Nephron progenitor cell (in vitro differentiated cells): Measurements from ENCODE around the gene TTC34.
"Not testable (repeated sequence)": the region's sequence is repeated elsewhere in the genome, so short reads cannot be mapped to it uniquely, and the experiment has no call there.

Source experiments
- DNase-seq: peaks from one replicate; pipeline ENCODE4 v3.0.0; 2021
- H3K27ac Mint-ChIP-seq: 2 replicates; pipeline ENCODE4 v1.8.0; 2021; ENCODE audit warnings: mild to moderate bottlenecking, moderate library complexity, mixed read lengths
- H3K27me3 Mint-ChIP-seq: 2 replicates; pipeline ENCODE4 v1.8.0; 2021; ENCODE audit warnings: mild to moderate bottlenecking, low read depth, mixed read lengths; ENCODE audit not compliant: poor library complexity
- H3K36me3 Mint-ChIP-seq: 2 replicates; pipeline ENCODE4 v1.8.0; 2021; ENCODE audit warnings: low read depth, mixed read lengths
- H3K4me1 Mint-ChIP-seq: 2 replicates; pipeline ENCODE4 v1.8.0; 2021; ENCODE audit warnings: mixed read lengths
- H3K4me3 Mint-ChIP-seq: 2 replicates; pipeline ENCODE4 v1.8.0; 2021; ENCODE audit warnings: mild to moderate bottlenecking, moderate library complexity, mixed read lengths
- H3K9me3 Mint-ChIP-seq: 2 replicates; pipeline ENCODE4 v1.8.0; 2021; ENCODE audit warnings: mild to moderate bottlenecking, moderate library complexity, mixed read lengths
- TF ChIP-seq, protein P1 (sequence below): fragments of 200-600 bp; sonication (generic); IDR thresholded peaks from 2 replicates; pipeline ENCODE4 v1.5.0; 2021; ENCODE audit warnings: antibody characterized with exemption

The TTC34 gene

DNA sequence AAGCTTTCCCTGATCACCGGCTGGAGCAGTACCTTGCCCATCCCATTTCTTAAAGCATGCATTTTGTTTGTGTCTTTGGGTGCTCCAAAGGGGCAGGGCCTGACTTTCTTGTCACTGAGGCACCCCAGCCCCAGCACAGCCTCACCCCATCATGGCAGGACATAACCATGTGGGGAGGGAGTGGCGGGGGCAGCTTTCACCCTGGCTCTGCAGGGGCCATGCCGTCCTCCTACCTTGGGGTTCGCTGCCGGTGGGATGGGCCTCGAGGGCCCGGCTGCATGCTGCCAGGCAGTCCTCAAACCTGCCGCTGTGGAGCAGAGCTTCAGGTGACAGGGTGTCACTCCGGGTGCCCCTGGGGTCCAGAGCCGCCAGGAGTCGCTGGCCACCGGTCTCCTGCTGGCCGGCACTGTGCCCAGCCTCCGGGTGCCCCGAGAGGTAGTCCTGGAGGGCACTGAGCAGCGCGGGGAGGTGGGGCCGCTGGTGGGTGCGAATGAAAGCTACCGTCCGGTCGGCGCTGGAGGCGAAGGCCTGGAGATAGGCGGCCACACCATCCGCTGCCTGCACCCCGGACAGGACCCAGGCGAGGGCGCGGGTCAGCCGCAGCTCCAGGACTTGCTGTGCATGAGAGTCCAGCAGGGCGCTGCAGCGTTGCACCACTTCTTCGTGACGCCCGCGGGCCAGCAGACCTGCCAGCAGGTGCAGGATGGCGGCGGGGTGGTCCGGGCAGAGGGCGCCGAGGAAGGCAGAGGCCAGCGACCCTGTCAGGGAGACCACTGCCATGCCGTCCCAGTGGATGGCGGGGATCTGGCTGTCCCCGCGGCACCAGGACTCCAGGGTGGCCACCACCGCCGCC lies 1.5 kb downstream of the TTC34 start:
- no peak overlapping the region for H3K27ac Mint-ChIP-seq
- no peak for DNase-seq
- H3K27me3 Mint-ChIP-seq, result no peaks in the 10 kb centered on the region
- TF ChIP-seq, protein P1, sequence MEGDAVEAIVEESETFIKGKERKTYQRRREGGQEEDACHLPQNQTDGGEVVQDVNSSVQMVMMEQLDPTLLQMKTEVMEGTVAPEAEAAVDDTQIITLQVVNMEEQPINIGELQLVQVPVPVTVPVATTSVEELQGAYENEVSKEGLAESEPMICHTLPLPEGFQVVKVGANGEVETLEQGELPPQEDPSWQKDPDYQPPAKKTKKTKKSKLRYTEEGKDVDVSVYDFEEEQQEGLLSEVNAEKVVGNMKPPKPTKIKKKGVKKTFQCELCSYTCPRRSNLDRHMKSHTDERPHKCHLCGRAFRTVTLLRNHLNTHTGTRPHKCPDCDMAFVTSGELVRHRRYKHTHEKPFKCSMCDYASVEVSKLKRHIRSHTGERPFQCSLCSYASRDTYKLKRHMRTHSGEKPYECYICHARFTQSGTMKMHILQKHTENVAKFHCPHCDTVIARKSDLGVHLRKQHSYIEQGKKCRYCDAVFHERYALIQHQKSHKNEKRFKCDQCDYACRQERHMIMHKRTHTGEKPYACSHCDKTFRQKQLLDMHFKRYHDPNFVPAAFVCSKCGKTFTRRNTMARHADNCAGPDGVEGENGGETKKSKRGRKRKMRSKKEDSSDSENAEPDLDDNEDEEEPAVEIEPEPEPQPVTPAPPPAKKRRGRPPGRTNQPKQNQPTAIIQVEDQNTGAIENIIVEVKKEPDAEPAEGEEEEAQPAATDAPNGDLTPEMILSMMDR, result no peak
- H3K9me3 Mint-ChIP-seq, result peaks cover 48% of the 10 kb centered on the region
- H3K36me3 Mint-ChIP-seq, result no peaks in the 10 kb centered on the region
- no peak overlapping the region for H3K4me3 Mint-ChIP-seq
- no peaks in the 10 kb centered on the region for H3K4me1 Mint-ChIP-seq

DNA sequence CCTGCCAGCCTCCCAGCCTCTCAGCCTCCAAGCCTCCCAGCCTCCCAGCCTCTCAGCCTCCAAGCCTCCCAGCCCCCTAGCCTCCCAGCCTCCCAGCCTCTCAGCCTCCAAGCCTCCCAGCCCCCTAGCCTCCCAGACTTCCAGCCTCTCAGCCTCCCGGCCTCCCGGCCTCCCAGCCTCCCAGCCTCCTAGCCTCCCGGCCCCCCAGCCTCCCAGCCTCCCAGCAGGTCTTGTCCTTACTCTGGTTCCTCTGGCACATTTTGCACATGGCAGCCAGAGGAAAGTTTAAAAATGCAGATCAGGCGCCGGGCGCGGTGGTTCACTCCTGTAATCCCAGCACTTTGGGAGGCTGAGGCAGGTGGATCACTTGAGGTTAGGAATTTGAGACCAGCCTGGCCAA lies 2.5 kb downstream of the TTC34 start:
- H3K36me3 Mint-ChIP-seq, result not testable (repeated sequence)

DNA sequence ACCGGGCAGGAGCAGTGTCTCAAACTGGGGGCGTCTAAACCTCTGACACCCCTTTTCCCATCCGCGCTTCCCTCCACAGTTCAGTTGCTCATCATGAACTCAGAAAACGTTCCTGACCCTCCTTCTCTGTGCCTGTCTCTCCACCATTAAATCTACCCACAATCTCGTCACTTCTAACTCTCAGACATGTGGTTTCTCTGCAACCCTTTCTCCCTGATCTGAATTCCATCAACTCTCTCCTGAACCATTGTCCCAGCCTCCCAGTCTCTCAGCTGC lies 3.8 kb downstream of the TTC34 start:
- H3K36me3 Mint-ChIP-seq, result no peaks in the 10 kb centered on the region
- H3K4me3 Mint-ChIP-seq, result no peak overlapping the region
- no peaks in the 10 kb centered on the region for H3K27me3 Mint-ChIP-seq
- H3K4me1 Mint-ChIP-seq, result no peaks in the 10 kb centered on the region
- H3K27ac Mint-ChIP-seq, result no peak overlapping the region
- H3K9me3 Mint-ChIP-seq, result peaks cover 58% of the 10 kb centered on the region
- TF ChIP-seq, protein P1, result no peak
- no peak for DNase-seq

More for the DNA sequence above, 2.5 kb downstream of the TTC34 start:
- not testable (repeated sequence) for H3K4me3 Mint-ChIP-seq, H3K4me1 Mint-ChIP-seq, DNase-seq, H3K27me3 Mint-ChIP-seq, H3K27ac Mint-ChIP-seq
- H3K9me3 Mint-ChIP-seq, result peaks cover 53% of the 10 kb centered on the region

DNA sequence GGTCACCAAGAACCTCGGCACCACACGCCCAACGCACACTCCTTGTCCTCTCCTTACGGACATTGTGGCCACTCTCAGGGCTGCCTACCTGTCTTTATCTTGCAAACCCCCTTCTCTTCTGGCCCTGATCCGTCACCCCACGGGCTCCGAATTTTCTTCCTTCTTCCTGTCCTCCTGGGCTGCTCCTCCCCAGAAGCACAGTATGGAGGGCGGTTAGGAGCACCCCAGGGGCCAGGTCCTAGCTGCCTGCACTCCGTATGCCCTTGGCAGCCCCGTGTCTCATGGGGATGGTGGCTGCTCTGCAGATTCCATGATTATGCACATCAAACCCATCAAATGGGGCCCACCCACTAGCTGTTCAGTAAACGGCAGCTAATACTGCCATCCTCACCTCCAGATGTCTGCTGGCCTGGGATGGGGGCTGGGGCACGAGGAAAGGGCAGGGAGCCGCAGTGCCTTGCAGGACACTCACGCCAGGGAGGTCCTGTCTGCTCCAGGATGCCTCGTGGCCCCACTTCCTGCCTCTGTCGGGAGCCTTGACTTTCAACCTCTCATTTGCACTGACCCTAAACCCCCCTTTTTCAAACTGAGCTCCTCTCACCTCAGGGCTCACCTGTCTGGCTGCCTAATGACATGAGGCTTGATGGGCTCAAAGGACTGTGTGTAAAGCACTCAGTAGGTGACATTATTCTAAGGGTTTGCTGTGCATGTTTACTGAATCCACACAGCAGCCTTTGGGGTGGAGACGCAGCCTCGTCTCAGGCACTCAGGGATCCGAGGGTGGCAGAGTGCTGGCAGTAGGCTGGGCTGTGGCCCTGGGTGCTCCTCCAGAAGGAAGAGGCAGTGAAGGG lies 4.4 kb downstream of the TTC34 start:
- Mint-ChIP-seq H3K4me1 (no peaks in the 10 kb centered on the region), H3K4me3 (no peak overlapping the region), H3K9me3 (peaks cover 63% of the 10 kb centered on the region), H3K27me3 (no peaks in the 10 kb centered on the region), H3K36me3 (no peaks in the 10 kb centered on the region), H3K27ac (no peak overlapping the region)
- no peak for DNase-seq
- TF ChIP-seq, protein P1, result no peak

DNA sequence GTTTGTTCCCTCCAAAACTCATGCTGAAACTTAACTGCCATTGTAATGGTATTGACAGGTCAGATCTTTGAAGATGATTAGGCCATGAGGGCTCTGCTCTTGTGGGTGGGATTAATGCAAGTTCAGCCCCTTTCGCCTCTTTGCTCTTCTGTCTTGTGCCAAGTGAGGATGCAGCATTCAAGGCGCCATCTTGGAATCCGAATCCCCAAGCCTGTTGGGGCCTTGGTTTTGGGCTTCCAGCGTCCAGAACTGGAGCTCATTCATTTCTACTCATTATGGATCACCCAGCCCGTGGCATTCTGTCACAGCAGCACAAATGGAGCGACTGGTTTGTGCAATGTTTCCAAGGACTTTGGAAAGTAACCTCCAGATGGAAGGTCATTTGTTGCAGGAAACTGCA lies 5.6 kb downstream of the TTC34 start:
- Mint-ChIP-seq H3K27me3 (peaks cover 3% of the 10 kb centered on the region), H3K9me3 (peaks cover 72% of the 10 kb centered on the region), H3K4me3 (no peak overlapping the region), H3K4me1 (no peaks in the 10 kb centered on the region), H3K36me3 (no peaks in the 10 kb centered on the region), H3K27ac (no peak overlapping the region)
- TF ChIP-seq, protein P1, result no peak
- no peak for DNase-seq

DNA sequence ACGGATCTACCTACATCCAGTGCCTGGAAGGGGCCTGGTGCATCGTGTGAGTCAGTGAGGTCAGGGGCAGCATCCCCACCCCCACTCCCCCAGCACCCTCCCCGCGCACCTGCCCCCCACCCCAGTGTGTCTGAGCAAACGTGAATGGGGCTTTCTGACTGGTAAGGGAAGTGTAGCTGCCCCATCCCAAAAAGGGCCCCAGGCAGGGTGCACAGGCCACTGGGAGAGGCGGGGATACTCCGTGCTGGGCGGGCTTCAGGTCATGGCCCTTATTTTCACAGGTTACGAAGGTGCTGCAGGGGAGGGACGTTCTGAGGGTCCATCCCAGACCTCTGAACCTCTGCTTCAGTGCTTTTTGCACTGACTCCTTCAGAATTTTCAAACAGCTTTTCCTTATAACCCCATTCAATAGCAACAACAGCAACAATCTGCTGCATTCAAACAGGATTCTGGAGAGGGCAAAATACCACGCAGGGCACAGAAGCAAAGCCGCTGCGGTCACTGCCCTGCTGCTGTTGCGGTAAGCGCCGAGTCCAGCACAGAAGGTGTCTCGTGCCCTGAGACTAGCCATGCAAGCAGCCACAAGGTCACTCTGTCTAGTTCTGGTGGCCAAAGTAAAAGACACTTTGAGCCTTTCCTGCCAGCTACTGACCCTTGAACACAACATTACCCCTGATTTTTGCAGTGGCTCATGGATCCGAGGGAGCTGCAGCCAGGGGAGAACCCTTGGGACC lies 10.3 kb downstream of the TTC34 start:
- Mint-ChIP-seq H3K27ac (no peak overlapping the region), H3K4me1 (no peaks in the 10 kb centered on the region), H3K9me3 (peaks cover 74% of the 10 kb centered on the region), H3K36me3 (peaks cover 5% of the 10 kb centered on the region), H3K27me3 (peaks cover 9% of the 10 kb centered on the region), H3K4me3 (no peak overlapping the region)
- TF ChIP-seq, protein P1, result no peak
- no peak for DNase-seq
